HEK293 (cell line): ENCODE results near the gene LRRC47.

Experiments
- CTCF ChIP-seq: fragments of 450-650 bp; formaldehyde crosslinking; IDR thresholded peaks from 2 replicates; pipeline ENCODE4 v1.5.1; 2016; ENCODE audit warnings: missing biosample characterization, missing genetic modification characterization
- ELK4 ChIP-seq: IDR thresholded peaks from 2 replicates; pipeline ENCODE4 v1.6.1; 2011; ENCODE audit warnings: mild to moderate bottlenecking, low read depth, low read length, borderline replicate concordance
- GLI2 ChIP-seq: fragments of 450-650 bp; formaldehyde crosslinking; IDR thresholded peaks from 2 replicates; pipeline ENCODE4; 2017; ENCODE audit warnings: missing biosample characterization, missing genetic modification characterization, low read depth, borderline replicate concordance
- GLIS1 ChIP-seq: fragments of 450-650 bp; formaldehyde crosslinking; IDR thresholded peaks from 2 replicates; pipeline ENCODE4 v1.5.1; 2016; ENCODE audit warnings: missing biosample characterization, missing genetic modification characterization
- KLF16 ChIP-seq: fragments of 450-650 bp; formaldehyde crosslinking; IDR thresholded peaks from 2 replicates; pipeline ENCODE4 v1.5.1; 2017; ENCODE audit warnings: missing biosample characterization, missing genetic modification characterization
- YY1 ChIP-seq: fragments of 450-650 bp; formaldehyde crosslinking; IDR thresholded peaks from 2 replicates; pipeline ENCODE4 v1.5.1; 2018; ENCODE audit warnings: missing biosample characterization, missing genetic modification characterization
- ZFP3 ChIP-seq: fragments of 450-650 bp; formaldehyde crosslinking; IDR thresholded peaks from 2 replicates; pipeline ENCODE4 v1.5.1; 2016; ENCODE audit warnings: low read depth, missing biosample characterization, missing genetic modification characterization
- ZNF169 ChIP-seq: fragments of 450-650 bp; formaldehyde crosslinking; IDR thresholded peaks from 2 replicates; pipeline ENCODE4 v1.5.1; 2016; ENCODE audit warnings: missing biosample characterization, missing genetic modification characterization
- ZNF175 ChIP-seq: fragments of 450-650 bp; formaldehyde crosslinking; IDR thresholded peaks from 2 replicates; pipeline ENCODE4 v1.5.1; 2016; ENCODE audit warnings: missing biosample characterization, missing genetic modification characterization
- ZNF24 ChIP-seq: fragments of 450-650 bp; formaldehyde crosslinking; IDR thresholded peaks from 2 replicates; pipeline ENCODE4 v1.5.1; 2016; ENCODE audit warnings: missing biosample characterization, missing genetic modification characterization
- ZNF623 ChIP-seq: fragments of 450-650 bp; formaldehyde crosslinking; IDR thresholded peaks from 2 replicates; pipeline ENCODE4 v1.5.1; 2016; ENCODE audit warnings: missing biosample characterization, missing genetic modification characterization
- ZNF768 ChIP-seq: fragments of 450-650 bp; formaldehyde crosslinking; IDR thresholded peaks from 2 replicates; pipeline ENCODE4 v1.5.1; 2018; ENCODE audit warnings: missing biosample characterization, mild to moderate bottlenecking, missing genetic modification characterization
- ZNF785 ChIP-seq: fragments of 450-650 bp; formaldehyde crosslinking; IDR thresholded peaks from 2 replicates; pipeline ENCODE4 v1.5.1; 2016; ENCODE audit warnings: missing biosample characterization, missing genetic modification characterization
- TF ChIP-seq, protein P1 (sequence below): fragments of 450-650 bp; formaldehyde crosslinking; IDR thresholded peaks from 2 replicates; pipeline ENCODE4 v1.5.1; 2017; ENCODE audit warnings: missing biosample characterization, missing genetic modification characterization

- no peak for TF ChIP-seq KLF16 (tag by site-specific recombination)
- TF ChIP-seq YY1 (tag by site-specific recombination): no peak
- no peak for TF ChIP-seq ZNF785
- no peak for TF ChIP-seq CTCF (tag by site-specific recombination)
- TF ChIP-seq ZNF175 (tag by site-specific recombination): no peak
- TF ChIP-seq ZNF24 (tag by site-specific recombination): no peak
- TF ChIP-seq, protein P1, sequence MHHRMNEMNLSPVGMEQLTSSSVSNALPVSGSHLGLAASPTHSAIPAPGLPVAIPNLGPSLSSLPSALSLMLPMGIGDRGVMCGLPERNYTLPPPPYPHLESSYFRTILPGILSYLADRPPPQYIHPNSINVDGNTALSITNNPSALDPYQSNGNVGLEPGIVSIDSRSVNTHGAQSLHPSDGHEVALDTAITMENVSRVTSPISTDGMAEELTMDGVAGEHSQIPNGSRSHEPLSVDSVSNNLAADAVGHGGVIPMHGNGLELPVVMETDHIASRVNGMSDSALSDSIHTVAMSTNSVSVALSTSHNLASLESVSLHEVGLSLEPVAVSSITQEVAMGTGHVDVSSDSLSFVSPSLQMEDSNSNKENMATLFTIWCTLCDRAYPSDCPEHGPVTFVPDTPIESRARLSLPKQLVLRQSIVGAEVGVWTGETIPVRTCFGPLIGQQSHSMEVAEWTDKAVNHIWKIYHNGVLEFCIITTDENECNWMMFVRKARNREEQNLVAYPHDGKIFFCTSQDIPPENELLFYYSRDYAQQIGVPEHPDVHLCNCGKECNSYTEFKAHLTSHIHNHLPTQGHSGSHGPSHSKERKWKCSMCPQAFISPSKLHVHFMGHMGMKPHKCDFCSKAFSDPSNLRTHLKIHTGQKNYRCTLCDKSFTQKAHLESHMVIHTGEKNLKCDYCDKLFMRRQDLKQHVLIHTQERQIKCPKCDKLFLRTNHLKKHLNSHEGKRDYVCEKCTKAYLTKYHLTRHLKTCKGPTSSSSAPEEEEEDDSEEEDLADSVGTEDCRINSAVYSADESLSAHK (tag by site-specific recombination): no peak
- TF ChIP-seq ZNF768 (tag by site-specific recombination): no peak
- TF ChIP-seq GLI2: no peak
- no peak for TF ChIP-seq ELK4
- no peak for TF ChIP-seq ZFP3
- TF ChIP-seq ZNF169 (tag by site-specific recombination): no peak
- TF ChIP-seq GLIS1: no peak
- TF ChIP-seq ZNF623 (tag by site-specific recombination): no peak
Observed at GRCh38 chr1:3735027-3735681, 61.1 kb downstream of the LRRC47 start.
